ENCODE data around the gene AHCYL2.
"Not testable (repeated sequence)": the region's sequence is repeated elsewhere in the genome, so short reads cannot be mapped to it uniquely, and the experiment has no call there.

Gene AHCYL2

DNA sequence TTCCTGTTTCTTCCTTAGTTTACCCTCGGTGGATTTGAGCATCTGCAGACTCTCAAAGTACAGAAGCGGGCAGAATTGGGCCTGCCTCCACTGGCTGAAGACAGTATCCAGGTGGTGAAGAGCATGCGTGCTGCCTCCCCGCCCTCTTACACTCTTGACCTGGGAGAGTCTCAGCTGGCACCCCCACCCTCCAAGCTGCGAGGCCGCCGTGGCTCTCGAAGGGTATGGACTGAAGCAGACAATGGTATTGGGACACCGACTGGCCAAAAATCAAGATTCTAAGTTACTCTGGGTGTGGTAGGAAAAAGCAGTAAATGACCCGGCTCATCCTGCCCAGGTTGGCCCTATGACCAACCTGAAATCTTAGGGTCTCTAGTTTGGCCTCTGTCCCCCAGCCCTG, 231.6 kb downstream of the AHCYL2 start:
- DNase-seq (ENCODE audit: low read depth): no peak

DNA sequence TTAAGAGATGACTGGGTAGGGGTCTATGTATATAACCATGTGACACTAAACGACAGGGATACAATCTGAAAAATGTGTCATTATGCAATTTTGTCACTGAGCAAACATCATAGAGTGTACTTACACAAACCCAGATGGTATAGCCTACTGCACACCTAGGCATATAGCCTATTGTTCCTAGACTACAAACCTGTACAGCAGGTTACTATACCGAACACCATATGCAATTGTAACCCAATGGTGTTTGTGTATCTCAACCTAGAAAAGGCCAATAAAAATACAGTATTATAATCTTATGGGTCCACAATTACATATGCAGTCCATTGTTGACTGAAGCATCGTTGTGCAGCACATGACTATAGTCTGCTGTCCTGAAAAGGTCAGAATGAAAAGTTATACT, 232.3 kb downstream of the AHCYL2 start:
- DNase-seq (ENCODE audit: low read depth): no peak

DNA sequence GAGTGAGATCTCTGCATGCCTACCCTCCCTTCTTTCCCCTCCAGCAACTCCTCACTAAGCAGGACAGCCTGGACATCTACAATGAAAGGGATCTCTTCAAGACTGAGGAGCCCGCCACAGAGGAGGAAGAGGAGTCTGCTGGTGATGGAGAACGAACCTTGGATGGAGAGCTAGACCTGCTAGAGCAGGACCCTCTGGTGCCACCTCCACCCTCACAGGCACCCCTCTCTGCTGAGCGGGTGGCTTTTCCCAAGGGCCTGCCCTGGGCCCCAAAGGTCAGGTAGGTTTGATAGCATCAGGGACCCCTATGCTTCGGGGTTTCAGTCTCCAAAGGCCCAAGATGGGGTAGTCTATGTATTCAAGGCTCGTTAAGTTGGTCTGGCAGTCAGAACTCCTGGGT, 233.3 kb downstream of the AHCYL2 start:
- DNase-seq (ENCODE audit: low read depth): no peak

DNA sequence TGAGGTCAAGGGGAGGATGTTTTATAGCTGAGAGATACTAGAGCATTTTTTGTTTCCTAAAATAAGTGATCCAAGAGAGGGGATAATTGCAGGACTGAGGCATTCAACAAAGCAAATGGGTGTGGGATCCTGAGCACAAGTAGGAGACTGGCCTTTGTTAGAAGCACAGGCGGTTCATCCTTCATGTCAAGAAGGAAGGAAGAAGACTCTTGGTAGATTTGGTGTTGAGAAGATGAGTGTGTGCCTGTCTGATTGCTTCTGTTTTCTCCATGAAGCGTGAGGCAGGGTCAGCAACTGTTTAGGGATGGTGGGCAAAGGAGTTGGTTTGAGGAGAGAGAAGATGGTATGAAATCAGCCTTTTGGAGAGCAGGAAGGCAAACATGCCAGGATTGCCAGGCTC, 237.0 kb downstream of the AHCYL2 start:
- DNase-seq (ENCODE audit: low read depth): no peak

DNA sequence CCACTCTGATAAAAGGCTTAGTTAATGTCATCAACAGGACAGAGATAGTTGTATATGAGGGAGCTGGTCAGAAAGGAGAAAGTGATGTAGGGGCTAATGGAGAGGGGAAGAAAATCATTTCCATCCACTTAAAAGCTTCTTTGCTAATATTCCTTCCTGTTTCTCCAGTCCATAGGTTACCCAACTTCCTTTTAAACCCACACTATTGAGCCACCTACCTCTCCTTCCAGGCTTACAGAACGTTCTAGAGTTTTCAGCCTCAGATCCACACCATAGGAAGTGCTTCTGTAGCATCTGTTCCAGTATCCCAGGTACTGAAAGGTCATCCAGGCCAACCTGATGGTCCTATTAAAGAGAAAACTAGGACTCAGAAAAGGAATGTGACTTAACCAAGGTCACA, 237.6 kb downstream of the AHCYL2 start:
- no peak for DNase-seq (ENCODE audit: low read depth)

DNA sequence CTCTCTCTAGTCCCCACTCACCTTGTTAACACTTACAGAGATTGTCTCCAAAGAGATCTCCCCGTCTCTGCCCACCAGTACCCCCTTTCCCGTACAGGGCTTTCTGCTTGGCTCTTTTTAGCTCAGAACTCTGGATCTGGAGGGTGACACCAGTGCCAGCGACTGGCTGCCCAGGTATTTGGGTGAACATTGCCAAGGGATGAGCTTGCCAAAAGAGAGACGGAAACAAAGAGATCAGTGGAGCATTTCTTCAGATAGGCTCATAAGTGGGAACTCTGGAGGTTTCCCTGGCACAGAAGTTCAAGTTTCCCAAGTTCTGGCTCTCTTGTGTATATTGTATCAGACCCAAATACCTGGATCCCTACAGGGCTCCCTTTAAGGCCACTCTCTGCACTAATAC, 239.4 kb downstream of the AHCYL2 start:
- no peak for DNase-seq (ENCODE audit: low read depth)

DNA sequence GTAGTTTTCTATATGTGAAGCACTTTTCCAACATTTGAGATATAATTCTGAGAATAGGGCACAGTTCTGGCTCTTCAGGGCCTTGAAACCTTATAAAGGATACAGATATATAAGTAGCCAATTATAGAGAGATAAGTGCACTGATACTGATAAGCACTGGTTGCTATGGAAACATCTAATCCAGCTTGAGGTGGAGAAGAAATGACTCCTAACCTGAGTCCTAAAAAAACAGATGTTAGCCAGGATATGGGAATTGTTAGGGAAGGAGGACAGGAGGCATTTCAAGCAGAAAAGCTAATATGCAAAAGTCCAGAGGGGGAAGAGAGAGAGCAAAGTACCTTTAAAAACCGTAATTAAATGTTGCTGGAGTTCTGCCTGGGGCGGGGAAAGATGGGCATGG, 240.2 kb downstream of the AHCYL2 start:
- no peak for DNase-seq (ENCODE audit: low read depth)

DNA sequence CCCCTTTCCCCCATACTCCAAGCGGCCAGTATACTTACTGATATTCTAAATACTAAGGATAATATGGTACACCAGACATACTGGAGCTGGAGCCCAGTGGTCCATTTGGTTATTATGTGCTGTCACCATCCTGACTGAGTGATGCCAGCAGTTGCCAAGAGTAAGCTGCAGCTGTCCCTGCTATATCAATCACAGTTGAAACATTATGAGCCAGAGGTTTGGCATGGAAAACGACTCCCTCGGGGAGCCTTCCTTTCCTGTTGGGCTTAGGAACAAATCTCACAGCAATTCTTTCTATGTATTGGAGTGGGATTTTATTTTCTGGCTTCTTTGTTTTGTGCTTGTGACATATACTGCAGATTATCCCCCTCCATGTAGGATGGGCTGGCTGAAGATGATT, 242.0 kb downstream of the AHCYL2 start:
- DNase-seq (ENCODE audit: low read depth): no peak

DNA sequence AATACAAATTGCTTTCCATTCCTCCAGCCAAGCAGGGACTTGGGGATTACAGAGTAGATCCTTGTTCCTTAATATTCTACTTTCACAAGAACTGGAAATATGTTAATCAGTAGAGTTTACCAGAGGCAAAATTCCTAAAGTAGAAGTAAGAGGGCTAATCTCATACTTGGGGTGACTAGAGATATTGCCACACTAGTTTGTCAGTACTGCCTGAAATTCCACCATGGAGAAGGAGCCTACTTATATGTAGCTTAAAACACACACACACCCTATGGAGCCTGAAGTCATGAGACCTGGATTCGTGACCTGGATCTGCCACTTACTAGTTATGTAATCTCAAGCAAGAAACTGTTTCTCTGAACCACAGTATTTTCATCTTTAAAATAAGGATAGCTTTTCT, 243.3 kb downstream of the AHCYL2 start:
- DNase-seq (ENCODE audit: low read depth): no peak

DNA sequence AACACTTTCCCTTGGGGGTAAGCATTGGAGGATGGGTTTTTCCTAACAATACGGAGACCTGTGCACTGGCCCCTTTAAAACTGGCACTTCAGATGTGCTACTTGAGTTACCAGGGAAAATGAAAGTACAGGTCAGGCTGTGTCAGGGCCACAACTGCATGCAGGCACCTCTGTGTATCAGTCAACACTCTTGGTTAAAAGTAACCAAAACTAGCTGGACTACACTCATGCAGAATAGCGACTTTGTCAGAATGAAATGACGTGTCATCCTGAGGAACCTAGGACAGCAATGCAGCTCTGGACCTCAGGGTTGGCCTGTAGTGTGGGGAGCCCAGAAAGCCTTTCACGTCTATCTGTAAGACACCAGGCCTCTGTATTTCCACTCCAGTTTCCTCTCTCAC, 243.7 kb downstream of the AHCYL2 start:
- no peak for DNase-seq (ENCODE audit: low read depth)

DNA sequence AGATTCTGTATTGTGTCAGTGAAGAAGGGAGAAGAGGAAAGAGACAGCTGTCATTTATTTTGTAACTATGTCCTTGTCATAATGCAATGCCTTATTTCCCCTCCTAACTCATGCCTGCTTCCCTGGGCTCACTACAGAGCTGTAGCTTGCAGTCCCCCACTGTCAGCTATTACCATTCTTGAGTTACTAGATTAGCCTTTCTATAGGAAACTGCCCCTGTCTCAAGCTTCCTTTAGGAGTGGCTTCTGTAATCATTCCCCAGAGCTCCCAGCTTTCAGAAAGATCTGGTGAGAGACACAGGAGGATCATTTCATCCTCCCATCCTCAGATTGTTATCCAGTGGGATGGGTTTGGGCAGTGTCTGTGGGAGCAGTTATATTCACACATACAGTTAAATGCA, 245.1 kb downstream of the AHCYL2 start:
- no peak for DNase-seq (ENCODE audit: low read depth)

DNA sequence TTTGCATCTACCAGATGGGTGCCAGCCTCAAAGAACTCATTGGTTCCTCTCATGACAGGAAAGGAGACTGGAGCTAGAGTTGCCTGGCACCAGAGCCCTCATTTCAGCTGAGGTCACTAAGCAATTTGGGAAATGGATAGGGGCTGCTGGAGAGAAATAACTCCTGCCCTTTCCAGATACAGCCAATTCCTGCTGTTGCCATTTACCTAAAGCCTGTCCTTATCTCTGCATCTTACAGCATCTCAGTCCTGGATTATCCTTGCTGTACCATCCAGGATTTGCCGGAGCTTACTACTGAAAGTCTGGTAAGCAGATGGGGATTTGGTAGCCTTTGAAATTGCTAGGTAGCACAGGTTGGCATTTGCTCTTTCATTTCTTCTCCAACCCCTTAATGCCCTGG, 245.6 kb downstream of the AHCYL2 start:
- no peak for DNase-seq (ENCODE audit: low read depth)

DNA sequence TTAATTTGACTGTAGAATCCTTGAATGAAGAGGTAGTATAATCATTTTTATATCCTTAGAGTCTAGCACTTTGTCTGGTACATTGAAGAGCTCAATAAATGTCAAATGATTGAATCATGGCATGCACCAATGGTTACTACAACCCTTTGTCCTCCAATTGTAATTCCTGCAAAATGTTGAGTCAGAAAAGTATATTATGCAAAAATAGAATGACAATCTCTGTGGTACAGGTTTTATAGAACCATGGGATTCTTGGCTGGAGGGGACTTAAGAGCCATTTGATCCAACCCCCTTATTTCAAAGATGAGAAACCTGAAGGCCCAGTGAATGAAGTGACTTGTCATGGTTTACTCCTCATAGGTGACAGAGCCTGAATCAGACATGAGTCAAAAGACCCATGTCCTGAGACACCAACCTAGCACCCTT, 246.6 kb downstream of the AHCYL2 start:
- no peak for DNase-seq (ENCODE audit: low read depth)

DNA sequence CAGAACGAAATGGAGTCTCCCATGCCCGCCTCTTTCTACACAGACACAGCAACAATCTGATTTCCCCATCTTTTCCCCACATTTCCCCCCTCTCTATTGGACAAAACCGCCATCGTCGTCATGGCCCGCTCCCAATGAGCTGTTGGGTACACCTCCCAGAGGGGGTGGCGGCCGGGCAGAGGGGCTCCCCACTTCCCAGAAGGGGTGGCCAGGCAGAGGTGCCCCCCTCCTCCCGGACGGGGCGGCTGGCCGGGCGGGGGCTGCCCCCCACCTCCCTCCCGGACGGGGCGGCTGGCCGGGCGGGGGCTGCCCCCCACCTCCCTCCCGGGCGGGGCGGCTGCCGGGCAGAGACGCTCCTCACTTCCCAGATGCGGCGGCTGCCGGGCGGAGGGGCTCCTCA, 251.1 kb downstream of the AHCYL2 start:
- not testable (repeated sequence) for DNase-seq (ENCODE audit: low read depth)

DNA sequence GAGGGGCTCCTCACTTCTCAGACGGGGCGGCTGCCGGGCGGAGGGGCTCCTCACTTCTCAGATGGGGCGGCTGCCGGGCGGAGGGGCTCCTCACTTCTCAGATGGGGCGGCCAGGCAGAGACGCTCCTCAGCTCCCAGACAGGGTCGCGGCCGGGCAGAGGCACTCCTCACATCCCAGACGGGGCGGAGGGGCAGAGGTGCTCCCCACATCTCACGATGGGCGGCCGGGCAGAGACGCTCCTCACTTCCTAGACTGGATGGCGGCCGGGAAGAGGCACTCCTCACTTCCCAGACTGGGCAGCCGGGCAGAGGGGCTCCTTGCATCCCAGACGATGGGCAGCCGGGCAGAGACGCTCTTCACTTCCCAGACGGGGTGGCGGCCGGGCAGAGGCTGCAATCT, 251.6 kb downstream of the AHCYL2 start:
- not testable (repeated sequence) for DNase-seq (ENCODE audit: low read depth)

All from stimulated activated CD4-positive, alpha-beta T cell treated with anti-CD3 and anti-CD28 coated beads, Interleukin-2, amount 100 ng/mL, for 4 hours (primary cell).